ENCODE data around the gene OVCA2.

OVCA2 gene

DNA sequence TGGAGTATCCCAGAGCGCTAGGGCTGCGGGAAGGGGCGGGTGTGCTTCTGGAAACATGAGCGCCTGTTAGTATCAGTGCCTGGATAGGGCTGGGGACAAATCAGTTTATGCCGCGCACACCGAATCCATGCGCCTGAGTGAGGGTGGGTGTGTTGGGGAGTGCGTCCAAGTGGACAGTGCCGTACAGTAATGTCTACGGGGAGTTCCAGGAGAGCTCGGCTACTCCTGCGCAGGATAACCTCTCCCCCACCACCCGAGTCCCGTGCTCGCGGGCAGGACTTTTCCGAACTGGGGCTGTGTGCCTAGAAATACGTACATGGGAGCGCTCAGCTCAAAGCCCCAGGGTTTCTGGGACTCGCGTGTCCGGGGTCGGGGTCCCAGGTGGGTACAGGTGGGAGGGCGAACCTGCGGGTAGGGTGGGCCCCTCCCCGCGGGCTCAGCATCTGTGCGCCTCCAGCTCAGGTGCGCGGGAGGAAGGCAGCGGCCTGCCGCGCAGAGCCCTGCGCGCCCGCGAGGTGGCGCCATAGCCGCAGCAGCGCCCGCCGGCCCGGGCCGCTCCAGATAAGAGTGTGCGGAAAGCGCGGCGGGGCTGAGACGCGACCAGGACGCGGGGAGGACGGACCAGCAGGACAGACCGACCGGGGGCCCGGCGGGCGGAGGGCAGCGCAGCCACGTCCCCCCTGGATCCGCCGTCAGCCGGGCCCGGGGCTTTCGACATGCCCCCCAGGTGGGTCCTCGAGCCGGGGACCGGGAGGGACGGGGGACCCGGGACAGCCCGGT, 12.9 kb downstream of the OVCA2 start, which contains the start of gene HIC1:
Gene HIC1, plus strand, starts transcription at position 592 of the 780 bp plus-strand sequence. CDS start 1,588 bp downstream, outside the sequence.
- DNase-seq, result peak; percentile 42 to 66

DNA sequence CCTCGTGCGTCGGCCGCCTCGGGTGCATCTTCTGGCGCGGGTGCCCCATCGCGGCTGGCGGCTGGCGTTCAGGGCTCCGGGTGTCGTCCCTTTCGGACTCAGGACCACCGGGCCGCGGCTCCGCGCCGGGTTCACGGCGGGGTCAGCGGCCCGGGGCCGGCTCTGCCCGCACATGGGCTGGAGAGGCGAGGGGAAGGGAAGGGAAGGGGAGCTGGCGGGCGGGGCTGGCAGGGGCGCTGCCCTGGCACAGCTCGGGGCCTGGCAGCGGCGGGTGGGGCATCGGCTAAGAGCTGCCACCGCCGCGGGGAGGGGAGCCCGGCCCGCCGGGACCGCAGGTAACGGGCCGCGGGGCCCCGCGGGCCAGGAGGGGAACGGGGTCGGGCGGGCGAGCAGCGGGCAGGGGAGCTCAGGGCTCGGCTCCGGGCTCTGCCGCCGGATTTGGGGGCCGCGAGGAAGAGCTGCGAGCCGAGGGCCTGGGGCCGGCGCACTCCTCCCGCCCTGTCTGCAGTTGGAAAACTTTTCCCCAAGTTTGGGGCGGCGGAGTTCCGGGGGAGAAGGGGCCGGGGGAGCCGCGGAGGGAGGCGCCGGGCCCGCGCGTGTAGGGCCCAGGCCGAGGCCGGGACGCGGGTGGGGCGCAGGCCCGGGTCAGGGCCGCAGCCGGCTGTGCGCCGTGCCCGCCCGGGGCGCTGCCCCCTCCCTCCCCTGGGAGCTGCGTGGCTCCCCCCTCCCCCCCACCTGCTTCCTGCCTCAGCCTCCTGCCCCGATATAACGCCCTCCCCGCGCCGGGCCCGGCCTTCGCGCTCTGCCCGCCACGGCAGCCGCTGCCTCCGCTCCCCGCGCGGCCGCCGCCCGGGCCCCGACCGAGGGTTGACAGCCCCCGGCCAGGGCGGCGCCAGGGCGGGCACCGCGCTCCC, 13.7 kb downstream of the OVCA2 start:
- no peak for DNase-seq

DNA sequence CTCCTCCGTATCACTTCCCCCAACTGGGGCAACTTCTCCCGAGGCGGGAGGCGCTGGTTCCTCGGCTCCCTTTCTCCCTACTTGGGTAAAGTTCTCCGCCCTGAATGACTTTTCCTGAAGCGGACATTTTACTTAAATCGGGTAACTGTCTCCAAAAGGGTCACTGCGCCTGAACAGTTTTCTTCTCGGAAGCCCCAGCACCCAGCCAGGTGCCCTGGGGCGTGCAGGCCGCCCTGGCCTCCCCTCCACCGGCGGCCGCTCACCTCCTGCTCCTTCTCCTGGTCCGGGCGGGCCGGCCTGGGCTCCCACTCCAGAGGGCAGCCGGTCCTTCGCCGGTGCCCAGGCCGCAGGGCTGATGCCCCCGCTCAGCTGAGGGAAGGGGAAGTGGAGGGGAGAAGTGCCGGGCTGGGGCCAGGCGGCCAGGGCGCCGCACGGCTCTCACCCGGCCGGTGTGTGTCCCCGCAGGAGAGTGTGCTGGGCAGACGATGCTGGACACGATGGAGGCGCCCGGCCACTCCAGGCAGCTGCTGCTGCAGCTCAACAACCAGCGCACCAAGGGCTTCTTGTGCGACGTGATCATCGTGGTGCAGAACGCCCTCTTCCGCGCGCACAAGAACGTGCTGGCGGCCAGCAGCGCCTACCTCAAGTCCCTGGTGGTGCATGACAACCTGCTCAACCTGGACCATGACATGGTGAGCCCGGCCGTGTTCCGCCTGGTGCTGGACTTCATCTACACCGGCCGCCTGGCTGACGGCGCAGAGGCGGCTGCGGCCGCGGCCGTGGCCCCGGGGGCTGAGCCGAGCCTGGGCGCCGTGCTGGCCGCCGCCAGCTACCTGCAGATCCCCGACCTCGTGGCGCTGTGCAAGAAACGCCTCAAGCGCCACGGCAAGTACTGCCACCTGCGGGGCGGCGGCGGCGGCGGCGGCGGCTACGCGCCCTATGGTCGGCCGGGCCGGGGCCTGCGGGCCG, 14.7 kb downstream of the OVCA2 start:
- no peak for DNase-seq

DNA sequence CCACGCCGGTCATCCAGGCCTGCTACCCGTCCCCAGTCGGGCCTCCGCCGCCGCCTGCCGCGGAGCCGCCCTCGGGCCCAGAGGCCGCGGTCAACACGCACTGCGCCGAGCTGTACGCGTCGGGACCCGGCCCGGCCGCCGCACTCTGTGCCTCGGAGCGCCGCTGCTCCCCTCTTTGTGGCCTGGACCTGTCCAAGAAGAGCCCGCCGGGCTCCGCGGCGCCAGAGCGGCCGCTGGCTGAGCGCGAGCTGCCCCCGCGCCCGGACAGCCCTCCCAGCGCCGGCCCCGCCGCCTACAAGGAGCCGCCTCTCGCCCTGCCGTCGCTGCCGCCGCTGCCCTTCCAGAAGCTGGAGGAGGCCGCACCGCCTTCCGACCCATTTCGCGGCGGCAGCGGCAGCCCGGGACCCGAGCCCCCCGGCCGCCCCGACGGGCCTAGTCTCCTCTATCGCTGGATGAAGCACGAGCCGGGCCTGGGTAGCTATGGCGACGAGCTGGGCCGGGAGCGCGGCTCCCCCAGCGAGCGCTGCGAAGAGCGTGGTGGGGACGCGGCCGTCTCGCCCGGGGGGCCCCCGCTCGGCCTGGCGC, 15.4 kb downstream of the OVCA2 start:
- DNase-seq, result no peak

DNA sequence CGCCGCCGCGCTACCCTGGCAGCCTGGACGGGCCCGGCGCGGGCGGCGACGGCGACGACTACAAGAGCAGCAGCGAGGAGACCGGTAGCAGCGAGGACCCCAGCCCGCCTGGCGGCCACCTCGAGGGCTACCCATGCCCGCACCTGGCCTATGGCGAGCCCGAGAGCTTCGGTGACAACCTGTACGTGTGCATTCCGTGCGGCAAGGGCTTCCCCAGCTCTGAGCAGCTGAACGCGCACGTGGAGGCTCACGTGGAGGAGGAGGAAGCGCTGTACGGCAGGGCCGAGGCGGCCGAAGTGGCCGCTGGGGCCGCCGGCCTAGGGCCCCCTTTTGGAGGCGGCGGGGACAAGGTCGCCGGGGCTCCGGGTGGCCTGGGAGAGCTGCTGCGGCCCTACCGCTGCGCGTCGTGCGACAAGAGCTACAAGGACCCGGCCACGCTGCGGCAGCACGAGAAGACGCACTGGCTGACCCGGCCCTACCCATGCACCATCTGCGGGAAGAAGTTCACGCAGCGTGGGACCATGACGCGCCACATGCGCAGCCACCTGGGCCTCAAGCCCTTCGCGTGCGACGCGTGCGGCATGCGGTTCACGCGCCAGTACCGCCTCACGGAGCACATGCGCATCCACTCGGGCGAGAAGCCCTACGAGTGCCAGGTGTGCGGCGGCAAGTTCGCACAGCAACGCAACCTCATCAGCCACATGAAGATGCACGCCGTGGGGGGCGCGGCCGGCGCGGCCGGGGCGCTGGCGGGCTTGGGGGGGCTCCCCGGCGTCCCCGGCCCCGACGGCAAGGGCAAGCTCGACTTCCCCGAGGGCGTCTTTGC, 16.2 kb downstream of the OVCA2 start:
- DNase-seq, result no peak

DNA sequence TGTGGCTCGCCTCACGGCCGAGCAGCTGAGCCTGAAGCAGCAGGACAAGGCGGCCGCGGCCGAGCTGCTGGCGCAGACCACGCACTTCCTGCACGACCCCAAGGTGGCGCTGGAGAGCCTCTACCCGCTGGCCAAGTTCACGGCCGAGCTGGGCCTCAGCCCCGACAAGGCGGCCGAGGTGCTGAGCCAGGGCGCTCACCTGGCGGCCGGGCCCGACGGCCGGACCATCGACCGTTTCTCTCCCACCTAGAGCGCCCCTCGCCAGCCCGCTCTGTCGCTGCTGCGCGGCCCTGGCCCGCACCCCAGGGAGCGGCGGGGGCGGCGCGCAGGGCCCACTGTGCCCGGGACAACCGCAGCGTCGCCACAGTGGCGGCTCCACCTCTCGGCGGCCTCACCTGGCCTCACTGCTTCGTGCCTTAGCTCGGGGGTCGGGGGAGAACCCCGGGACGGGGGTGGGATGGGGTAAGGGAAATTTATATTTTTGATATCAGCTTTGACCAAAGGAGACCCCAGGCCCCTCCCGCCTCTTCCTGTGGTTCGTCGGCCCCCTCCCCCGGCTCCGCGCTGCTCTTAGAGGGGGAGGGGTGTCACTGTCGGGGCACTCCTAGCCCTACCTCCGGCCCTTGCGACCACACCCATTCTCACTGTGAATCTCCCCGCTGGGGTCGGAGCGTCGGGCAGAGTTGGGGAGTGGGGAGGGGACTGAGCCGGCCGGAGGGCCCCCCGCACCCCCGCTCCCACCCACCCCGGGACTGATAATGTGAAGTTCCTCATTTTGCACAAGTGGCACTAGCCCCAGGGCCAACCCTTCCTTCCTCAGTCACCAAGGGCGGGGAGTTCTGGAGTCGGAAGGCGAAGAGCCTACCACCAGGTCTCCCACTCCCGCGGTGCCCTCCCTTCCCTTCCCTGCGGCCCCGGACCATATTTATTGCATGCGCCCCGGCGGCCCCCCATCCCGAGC, 17.0 kb downstream of the OVCA2 start:
- no peak for DNase-seq

DNA sequence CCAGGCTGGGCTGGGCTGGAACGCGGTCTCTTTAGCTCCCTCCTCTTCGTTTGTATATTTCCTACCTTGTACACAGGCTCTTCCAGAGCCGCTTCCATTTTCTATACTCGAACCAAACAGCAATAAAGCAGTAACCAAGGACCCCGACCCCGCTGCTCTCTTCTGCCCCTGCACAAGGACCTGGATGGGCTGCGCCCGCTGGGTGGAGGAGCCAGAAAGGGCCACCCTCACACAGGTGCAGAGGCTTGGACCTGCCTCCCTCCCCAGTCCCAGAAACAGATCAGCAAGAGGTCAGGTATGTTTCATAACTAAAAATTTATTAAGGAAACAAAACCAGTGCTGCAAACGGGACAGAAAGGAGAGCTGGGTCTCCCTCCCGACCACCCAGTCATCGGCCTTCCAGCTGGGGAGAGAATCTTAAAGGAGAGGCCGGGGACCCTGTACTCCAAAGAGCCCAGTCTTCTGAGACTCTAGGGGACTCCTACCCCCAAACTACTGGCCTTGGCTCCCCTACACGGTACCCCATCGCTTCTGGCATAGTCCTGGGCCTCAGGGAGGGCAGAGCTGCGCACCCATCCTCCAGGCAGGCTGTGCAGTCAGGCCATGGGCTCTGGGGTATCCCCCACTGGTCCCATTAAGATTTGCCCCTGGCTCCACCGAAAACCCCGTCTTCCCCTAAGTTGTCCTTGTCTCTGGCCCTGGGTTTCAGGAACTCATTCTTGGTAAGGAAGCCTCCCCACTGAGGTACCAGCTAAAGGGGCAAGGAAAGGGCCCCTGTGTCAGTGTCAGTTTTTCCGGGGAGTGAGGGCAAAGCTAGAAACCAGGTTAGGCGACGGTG, 17.9 kb downstream of the OVCA2 start:
- DNase-seq, result no peak

DNA sequence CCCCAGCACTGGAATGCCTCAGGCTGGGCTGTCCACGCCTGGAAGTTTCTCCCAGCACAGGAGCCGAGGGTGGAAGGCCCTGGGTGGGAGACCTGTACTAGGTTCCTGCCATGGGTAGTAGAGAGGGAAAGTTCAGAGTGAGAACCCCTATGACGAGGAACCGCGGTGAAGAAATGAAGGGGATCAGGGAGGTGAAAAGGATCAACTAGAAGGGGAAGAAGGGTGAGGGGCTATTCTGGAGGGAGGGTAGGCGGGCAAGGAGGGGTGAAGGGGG, 18.5 kb downstream of the OVCA2 start:
- no peak for DNase-seq

DNA sequence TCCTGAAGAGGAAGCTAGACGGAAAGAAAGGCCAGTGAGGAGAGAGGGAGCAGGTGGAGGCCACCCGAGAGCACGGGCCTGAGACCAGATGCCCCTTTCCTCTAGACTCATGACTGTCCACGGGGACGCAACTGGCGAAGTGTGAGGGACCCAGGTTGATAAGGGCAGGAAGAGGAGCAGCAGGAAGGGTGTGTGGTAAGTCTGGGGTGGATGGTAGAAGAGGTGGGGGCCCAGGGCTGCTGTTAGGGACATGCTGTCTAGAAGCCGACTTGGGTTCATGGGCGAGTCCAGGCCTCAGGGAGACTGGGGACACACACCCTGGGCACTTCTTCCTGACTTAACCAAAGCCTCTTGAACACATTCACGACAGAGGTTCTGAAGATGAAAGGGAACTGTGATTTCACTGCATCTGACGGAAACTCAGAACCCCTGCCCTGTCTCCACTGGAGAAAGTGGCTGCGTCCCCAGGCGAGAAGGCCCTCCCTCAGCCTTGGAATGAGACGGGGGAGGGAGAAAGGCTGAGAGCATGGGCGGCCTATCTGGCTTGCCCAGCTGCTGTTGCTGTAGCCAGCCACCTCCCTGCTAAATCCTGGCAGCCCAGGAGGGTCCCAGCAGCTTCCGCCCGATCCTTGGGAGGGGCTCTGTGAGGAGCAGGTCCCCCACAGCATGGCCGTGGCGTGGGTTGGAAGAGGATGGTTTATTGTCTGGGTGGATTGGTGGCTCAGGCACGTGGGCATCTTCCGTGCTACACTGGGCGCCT, 19.0 kb downstream of the OVCA2 start:
- DNase-seq, result no peak

DNA sequence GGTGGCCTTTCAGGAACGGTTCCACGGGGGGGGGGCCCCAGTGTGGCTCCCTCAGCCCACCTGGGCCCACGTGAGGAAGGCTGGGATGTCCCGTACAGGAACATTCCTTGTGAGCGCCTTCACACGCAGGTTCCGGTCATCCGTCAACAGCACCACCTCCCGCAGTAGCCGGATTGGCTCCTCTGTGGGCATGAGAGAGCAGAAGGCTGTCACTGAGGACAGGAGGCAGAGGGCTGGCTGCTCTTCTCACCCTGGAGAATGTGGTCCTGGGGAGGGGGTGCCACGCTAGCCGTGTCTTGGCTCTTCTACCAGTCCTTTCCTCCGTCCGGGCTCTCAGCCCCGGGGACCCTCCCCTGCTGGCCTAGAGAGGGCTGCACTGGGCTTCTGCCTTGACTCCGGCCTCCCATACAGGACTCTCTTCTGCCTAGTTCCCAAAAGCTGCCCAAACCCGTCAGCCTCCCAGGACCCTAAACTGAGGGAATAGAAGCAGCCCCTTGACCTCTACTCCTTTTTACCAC, 19.7 kb downstream of the OVCA2 start:
- no peak for DNase-seq

DNA sequence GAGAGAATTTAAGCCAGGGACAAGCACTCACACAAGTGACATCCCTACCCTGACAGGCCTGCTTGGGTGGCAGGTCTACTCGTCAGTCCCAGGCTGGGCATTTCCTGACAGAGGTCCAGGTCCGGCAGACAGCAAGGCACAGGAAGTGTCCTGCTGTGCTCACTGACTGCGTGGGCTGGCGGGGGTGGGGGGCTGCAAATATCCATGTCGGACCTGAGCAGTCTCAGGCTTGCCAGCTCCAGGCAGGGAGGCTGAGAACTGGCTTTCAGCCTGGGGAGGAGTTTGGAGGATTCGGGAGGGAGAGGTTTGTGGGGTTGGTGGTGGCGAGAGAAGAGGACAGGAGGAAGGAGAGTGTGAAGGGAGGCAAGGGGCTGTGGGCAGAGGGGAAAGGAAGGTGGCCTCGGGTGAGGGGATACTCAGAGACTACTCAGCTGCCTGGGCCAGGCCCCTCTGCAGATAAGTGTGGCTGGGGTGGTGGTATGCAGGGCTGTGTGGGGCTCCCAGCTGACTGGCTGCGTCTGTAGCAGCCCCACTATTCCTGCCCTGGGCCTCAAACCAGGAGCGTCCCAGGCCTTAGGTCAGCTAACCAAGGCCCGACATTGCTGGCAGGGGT, 20.9 kb downstream of the OVCA2 start:
- DNase-seq, result no peak

- no peak for DNase-seq
Measured at GRCh38 chr17:2063261-2064146, 21.7 kb downstream of the OVCA2 start.

DNA sequence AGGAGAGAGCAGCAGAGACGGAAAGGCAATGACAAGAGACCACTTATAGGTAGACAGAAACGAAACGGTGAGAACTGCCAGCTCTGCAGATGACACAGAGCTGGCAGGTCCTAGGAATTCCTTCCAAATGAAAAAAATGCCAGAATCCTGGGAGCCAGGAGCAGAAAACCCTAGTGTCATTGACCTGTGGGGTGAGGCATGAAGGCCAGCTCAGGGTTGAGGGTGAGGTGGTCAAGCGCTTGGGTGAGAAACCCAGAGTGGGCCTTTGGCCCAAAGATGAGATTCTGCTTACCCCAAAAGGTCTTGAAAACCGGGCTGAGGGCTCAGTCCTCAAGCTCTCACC, 22.3 kb downstream of the OVCA2 start:
- DNase-seq, result no peak

DNA sequence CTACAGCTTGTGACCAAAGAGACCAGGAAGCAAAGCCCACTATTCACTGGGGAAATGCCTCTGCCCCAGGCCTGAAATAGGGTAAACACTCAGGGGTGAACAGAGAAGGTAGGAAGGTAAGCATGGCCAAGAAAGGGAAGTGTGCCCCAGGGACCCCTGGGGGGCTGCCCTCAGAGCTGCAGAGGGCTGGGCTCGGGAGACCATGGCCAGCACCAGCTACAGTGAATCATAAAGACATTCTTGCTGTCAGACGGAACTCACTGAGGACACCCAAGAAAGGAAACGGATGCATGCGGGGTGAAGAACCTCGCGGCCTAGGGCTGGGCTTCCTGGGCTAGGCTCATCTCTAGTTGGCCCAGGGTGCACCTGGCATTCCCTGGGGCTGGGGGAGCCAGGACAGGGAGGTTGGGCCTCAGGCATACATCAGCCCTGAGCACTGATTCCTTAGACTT, 22.7 kb downstream of the OVCA2 start:
- no peak for DNase-seq

DNA sequence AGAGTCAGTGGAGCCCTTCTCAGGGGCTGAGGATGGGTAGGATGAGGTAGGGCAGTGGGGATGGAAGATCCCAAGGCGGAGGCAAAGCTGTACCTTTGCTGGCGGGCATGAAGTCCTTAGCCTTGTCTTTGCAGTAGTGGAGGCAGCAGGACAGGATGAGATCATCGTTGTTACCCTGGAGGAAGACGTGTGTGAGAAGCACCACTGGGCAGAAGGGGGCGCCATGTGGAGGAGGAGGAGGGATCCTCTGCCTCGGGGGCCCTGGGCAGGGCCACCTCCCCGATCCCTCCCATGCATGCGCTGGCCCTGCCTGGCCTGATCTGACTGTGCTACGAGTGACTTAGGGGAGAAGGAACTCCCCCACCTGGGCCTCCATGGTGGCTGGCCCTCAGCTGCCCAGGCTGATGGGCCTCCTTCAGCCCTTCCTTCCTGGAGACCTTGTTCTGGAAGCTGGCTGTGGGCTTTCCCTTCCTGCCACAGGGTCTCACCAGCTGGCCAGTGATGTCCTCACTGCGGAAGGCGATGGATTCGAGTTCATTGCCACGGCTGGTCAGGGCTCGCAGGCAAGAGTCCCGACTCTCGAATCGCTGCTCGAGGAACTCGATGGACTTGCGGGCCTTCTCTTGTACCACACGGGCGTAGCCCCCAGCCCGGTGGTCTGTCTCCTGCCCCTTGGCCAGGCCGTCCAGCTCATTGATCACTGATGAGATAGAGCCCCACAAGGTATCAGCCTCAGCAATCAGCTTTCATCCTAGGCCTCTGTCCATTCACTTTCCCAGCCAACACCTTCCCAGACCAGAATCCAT, 23.4 kb downstream of the OVCA2 start:
- peak; percentile 56 to 73 for DNase-seq

DNA sequence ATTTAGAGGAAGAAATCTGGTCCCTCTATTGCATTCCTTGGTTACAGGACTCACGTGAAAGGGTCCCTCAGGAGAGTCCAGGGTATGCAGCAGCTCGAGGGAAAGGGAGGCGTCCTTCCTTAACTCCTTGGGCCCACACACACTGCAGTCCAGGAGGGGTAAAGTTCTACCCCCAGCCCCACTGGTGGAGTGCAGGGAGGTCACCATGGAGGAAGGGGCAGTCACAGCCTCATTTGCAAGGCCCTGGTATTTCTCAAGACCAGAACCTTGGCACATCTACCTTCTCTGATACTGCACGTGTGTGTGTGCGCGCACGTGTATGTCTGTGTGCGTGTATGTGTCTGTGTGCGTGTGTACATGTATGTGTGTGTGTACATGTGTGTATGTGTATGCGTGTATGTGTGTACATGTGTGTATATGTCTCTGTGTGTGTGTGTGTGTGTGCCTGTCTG, 24.2 kb downstream of the OVCA2 start:
- DNase-seq, result no peak

Data from SHP77 (cell line).